Vagina (tissue), 2 donors: ENCODE data around the gene RGR.

Experiments
- POLR2A ChIP-seq, 2 donors: fragments of 450-650 bp; IDR thresholded peaks; one replicate each; pipeline ENCODE4 v1.6.1; 2017; ENCODE audit warnings: antibody characterized with exemption in 2 of 2, mild to moderate bottlenecking in 2 of 2, moderate library complexity in 2 of 2
- POLR2AphosphoS5 ChIP-seq, 2 donors: sonication (generic); formaldehyde crosslinking; IDR thresholded peaks; one replicate each; pipeline ENCODE4 v1.9.0; 2017; ENCODE audit warnings: antibody characterized with exemption in 2 of 2, mild to moderate bottlenecking in 2 of 2, low read depth in 1 of 2; ENCODE audit not compliant: insufficient read depth in 1 of 2
- TF ChIP-seq, protein P1 (sequence below), 3 experiments: fragments of 450-650 bp in 2 of 3; fragments of 200-600 bp in 1 of 3; sonication (generic) in 1 of 3; IDR thresholded peaks; one replicate each; pipeline ENCODE4 v1.5.1; 2017 to 2019; ENCODE audit warnings: antibody characterized with exemption in 3 of 3, mild to moderate bottlenecking in 2 of 3, moderate library complexity in 2 of 3

GRCh38 chr10:84241185-84241790, 3.6 kb upstream of the RGR start, which contains the start of gene LRIT1:
- TF ChIP-seq, protein P1, sequence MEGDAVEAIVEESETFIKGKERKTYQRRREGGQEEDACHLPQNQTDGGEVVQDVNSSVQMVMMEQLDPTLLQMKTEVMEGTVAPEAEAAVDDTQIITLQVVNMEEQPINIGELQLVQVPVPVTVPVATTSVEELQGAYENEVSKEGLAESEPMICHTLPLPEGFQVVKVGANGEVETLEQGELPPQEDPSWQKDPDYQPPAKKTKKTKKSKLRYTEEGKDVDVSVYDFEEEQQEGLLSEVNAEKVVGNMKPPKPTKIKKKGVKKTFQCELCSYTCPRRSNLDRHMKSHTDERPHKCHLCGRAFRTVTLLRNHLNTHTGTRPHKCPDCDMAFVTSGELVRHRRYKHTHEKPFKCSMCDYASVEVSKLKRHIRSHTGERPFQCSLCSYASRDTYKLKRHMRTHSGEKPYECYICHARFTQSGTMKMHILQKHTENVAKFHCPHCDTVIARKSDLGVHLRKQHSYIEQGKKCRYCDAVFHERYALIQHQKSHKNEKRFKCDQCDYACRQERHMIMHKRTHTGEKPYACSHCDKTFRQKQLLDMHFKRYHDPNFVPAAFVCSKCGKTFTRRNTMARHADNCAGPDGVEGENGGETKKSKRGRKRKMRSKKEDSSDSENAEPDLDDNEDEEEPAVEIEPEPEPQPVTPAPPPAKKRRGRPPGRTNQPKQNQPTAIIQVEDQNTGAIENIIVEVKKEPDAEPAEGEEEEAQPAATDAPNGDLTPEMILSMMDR (IDR thresholded peaks at IDR 0.05) = no peak
- TF ChIP-seq POLR2A (IDR thresholded peaks at IDR 0.05) (no peak), POLR2AphosphoS5 (IDR thresholded peaks at IDR 0.05; ENCODE audit: insufficient read depth in 1 of 2, low read depth in 1 of 2) (no peak)
